VCaP (cell line): ENCODE data around the gene NAPSA.
A peak's percentile ranks its signal among the peaks of the same experiment; 100 is the strongest.

Experiments used
- H3K27ac ChIP-seq: fragments of 450-650 bp; 2 replicates; pipeline ENCODE4 v1.5.1; 2017
- CTCF ChIP-seq: fragments of 450-650 bp; conservative IDR thresholded peaks from 2 replicates; pipeline ENCODE4 v1.5.1; 2017; ENCODE audit warnings: mild to moderate bottlenecking, moderate library complexity

Gene NAPSA

GRCh38 chr19:50325310-50326100 is 39.9 kb downstream of the NAPSA start:
- H3K27ac ChIP-seq = peak overlapping the region; percentile 74; the same call in 1 of the 2 replicates
- TF ChIP-seq CTCF = no peak

DNA sequence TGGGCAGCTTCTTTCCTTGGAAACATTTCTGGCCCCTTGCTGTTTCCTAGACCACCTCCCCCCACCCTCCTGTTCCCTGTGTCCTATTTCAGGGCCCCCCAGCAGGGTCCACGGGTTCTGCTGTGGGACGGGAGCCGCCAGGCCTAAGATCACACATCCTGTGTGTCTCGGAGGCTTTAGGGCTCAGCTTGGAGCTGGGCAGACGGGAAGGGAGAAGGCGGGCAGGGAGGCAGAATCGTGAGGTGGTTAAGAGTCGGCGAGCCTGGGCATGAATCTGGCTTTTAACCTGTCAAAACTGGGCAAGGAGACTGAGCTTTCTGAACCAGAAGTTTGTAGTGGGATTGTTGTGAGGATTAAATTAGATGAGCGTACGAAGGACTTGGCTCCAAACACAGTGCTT is 41.1 kb downstream of the NAPSA start:
- no peak for TF ChIP-seq CTCF
- H3K27ac ChIP-seq = peak overlapping the region; percentile 74; the same call in 1 of the 2 replicates

GRCh38 chr19:50323782-50324133 is 41.7 kb downstream of the NAPSA start:
- no peak for TF ChIP-seq CTCF
- H3K27ac ChIP-seq = no peak overlapping the region

DNA sequence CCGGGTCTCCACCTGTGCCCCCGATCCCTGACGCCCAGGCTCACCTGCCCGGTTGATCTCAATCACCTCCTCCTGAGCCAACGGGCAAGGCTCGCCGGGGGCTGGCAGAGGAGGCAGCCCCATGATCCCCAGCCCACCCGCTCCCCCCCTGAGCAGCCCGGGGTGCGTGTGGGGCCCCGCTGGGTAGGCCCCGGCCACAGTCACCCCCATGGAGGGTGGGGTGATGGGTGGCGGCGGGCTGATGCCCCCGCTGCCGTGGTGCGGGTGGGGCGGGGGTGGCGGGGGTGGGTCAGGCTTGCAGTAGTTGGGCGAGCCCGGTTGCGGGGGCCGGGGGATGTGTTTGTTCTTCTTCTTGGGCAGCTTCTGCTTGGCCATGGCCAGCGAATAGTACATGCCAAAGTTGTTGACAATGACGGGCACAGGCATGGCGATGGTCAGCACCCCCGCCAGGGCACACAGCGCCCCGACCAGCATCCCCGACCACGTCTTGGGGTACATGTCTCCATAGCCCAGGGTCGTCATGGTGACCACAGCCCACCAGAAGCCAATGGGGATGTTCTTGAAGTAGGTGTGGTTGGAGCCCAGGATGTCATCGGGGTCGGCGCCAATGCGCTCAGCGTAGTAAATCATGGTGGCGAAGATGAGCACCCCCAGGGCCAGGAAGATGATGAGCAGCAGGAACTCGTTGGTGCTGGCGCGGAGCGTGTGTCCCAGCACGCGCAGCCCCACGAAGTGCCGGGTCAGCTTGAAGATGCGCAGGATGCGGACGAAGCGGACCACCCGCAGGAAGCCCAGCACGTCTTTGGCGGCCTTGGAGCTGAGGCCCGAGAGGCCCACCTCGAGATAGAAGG is 42.3 kb downstream of the NAPSA start:
- H3K27ac ChIP-seq = no peak overlapping the region
- no peak for TF ChIP-seq CTCF

GRCh38 chr19:50322234-50322633 is 43.2 kb downstream of the NAPSA start:
- no peak for TF ChIP-seq CTCF
- no peak overlapping the region for H3K27ac ChIP-seq

DNA sequence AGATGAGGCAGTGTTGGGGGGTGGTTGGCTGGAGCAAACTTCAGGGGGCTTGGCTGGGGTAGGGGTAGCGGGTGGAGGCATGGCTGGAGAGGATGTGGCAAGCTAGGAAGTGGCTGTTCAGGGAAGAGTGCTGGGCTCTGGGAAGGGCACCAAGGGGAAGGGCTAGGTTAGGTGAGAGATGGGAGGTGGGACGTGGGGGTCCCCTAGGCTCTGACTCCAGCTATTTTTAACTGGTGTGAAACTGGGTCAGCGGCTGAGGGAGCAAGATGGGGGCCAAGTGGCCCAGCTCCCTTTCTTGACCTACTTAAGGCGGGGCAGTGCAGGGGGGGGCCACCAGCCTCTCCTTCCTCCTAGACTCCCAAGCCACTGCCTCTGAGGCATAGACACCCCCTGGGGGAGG is 43.6 kb downstream of the NAPSA start:
- no peak for TF ChIP-seq CTCF
- no peak overlapping the region for H3K27ac ChIP-seq

GRCh38 chr19:50320596-50320995 is 44.8 kb downstream of the NAPSA start:
- no peak overlapping the region for H3K27ac ChIP-seq
- TF ChIP-seq CTCF = no peak
